HG03565 (cell line): Measurements from ENCODE around the gene PAIP2.
"Not testable (repeated sequence)": the region's sequence is repeated elsewhere in the genome, so short reads cannot be mapped to it uniquely, and the experiment has no call there.

Experiments
- ATAC-seq: cut with Tn5 transposase; IDR thresholded peaks from one replicate; pipeline ENCODE4 v1.9.1; 2021; ENCODE audit warnings: mild to moderate bottlenecking, moderate library complexity; ENCODE audit not compliant: unreplicated experiment

Gene PAIP2

DNA sequence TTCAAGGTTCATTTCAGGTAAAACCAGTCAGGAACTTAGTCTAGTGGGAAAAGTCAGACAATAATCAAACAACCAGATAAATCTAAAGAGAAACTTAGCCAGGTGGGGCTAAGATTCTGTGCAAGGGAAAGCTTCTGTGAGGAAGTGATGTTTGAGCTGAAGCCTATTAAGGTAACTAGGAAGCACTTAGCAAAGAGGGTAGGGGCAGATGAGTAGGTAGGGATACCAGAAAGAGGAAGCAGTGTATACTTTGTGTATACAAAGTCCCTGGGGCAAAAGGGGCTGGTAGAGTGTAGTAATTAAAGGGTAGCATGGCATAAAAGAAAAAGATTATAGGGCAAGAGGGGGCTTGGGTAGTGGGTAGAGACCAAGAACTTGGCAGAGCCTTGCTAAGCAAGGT lies 65.9 kb downstream of the PAIP2 start:
- ATAC-seq = no peak

DNA sequence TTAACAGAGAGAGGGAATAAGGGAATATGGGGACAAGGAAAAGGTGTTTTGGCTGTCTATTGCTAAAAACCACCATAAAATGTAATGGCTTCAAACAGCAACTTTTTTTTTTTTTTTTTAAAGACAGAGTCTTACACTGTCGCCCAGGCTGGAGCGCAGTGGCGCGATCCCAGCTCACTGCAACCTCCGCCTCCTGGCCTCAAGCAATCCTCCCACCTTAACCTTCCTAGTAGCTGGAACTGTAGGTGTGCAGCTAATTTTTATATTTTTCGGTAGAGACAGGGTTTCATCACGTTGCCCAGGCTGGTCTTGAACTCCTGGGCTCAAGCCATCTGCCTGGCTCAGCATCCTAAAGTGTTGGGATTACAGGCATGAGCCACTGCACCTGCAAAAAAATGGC lies 66.5 kb downstream of the PAIP2 start:
- ATAC-seq = no peak

DNA sequence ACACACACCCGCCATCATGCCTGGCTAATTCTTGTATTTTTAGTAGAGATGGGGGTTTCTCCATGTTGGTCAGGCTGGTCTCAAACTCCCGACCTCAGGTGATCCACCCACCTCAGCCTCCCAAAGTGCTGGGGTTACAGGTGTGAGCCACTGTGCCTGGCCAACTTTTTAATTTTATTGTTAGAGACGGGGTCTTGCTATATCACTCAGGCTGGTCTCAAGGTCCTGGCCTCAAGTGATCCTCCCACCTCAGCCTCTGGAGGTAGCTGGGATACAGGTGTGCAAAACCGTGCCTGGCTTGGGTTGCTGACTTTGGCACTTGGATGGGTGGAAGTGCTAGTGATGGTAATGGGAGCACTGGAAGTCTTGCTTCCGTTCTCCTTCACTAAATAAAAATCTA lies 67.5 kb downstream of the PAIP2 start:
- not testable (repeated sequence) for ATAC-seq

DNA sequence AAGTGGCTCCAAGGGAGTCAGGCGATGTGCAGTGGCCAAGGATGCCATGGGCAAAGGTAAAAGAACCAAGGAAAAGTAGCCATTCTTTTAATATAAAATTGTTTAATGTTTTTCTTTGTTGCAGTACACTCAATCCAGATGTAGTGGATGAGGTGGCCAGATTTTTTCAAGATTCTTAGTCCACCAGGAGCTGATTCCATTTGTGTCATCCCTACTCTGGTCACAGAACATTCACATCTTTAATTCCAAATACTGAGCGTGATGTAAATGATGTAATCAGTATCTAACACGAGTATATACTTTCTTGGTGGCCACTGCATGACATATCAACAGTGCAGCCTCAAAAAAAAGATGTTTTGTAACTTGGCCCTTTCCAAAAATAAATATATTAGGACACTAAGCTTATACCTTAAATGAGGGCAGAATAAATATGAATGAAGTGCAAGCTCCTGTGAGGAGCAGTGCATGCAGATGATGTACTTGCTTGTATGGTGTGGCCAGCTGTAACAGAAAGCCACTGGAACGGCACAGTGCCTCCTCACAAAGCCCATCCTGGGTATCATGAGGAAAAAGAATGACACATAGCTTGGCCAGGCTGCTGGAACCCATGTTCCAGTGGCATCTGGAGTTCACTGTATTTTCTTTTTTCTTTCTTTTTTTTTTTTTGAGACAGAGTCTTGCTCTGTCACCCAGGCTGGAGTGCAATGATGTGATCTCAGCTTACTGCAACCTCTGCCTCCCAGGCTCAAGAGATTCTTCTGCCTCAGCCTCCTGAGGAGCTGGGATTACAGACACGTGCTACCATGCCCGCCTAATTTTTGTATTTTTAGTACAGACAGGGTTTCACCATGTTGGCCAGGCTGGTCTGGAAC lies 68.7 kb downstream of the PAIP2 start:
- no peak for ATAC-seq

DNA sequence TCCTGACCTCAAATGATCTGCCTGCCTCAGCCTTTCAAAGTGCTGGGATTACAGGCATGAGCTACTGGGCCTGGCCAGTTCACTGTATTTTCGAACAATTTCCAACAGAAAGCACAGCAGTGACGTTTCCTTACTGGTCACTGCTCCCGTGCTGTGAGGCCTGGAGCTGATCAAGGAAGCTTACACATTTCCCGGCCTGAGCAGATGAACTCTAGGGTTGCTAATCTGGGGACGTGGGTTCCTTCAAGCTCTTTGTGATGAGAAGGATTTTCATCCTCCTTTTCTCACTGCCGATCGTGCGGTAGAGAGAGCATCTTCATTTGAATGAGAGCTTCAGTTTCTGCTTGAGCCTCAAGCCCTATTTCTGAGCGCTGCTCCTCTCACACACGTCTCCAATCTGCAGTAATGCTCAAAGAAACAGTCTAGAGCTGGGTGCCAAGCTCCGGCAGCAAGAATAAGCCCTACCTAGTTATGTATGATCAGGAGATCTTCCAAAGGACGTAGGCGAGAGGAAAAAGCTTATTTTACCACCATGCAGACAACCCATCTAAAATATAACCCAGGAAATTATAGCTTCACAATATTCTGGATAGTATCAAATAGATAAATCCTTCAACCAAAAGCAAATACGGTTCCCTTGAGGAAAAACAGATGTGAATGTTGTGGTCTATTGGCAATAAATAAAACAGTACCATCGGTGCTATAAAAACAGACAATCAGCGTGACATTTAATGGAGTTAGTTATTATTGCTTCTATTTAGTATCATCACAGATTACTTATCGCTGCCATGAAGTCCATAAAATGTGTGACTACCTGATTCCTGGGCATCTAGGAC lies 69.6 kb downstream of the PAIP2 start:
- ATAC-seq = no peak

DNA sequence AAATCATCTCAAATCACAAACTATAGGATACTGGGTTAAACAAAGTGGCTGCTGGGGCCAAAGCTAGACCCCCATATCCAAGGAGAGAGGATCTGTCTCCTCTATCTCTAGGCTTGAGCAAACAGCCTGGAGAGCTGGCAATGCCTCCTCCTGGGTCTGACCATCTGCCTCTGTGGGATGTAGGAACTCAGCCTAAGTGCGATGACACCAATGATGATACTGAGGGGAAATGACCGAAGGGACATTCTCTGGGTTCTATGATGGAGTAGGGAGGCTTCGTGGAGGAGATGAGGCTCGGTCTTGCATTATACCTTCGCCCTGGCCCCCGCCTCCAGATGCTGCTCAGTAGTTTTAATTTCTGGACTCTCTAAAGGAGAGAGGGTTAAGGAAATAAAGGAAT lies 71.5 kb downstream of the PAIP2 start:
- no peak for ATAC-seq

DNA sequence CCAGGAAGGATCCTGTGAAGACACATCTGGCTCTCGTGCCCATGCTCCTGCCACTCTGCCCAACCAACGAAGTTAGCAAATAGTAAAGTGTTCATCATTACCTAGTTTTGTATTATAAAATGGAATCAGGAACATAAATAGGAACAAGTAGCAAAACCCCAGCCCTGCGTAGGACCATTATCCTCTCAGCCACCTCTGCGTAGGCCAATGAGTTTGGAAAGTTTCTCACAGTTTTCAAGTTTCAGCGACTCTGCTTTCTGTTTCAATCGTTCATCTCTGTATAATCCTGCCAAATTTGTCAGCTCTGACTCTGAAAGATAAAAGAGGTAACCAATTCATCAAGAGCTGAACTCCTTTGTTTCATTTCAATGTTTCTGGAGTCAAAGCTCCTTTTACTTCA lies 72.3 kb downstream of the PAIP2 start:
- ATAC-seq = no peak

DNA sequence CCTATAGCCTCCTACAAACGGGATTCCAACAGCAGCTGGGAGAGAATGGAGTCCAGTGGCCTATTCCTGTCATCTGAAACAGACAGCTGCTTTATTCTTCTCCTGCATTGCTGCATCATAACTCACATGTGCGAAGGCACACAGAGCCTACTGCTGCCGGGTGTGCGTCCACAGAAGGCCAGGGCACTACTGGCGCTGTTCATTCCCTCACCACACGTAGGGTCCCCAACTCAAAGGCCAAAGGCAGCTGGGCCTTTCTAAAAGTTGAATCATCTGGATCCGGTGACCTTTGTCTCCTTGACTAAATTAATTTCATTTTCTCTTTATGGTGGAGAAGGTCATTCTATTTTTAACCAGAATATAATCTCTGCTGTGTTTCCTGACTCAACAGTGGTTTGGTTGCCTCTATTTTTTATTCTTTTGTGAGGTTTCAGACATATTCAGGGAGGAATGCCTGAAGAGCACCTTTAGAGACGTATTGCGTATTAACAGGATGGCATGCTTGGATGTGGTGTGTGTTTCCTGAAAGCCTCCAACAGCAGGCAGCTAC lies 73.0 kb downstream of the PAIP2 start:
- ATAC-seq = no peak

DNA sequence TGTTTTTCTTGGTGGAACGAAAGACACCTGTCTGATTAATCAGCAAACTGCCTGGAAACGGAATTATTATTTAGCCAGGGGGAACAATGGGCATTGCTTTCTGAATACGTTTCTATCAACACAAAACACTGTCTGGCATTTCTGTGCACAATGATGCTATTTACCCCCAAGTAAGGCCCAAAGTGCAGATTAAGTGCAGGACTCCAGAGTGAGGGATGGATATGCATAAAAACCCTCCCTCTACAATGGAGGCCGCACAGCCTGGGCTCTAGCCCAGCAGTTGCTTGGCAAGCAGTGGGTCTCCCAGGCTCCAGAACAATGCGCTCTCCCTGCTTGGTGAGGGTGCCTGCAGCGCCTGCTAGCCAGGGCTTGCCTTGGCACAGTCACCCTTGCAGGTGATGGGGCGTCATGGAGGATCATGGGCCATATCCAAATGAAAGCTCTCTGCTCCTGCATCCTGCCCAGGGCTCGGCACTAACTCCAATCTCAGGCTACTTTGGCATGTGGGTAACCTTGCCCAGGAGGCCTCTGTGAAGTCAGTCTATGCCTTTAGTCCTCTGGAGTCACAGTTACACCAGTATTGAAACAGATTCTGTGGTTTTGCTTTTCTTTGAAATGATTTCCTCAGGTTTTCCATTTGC lies 73.7 kb downstream of the PAIP2 start:
- ATAC-seq = no peak

DNA sequence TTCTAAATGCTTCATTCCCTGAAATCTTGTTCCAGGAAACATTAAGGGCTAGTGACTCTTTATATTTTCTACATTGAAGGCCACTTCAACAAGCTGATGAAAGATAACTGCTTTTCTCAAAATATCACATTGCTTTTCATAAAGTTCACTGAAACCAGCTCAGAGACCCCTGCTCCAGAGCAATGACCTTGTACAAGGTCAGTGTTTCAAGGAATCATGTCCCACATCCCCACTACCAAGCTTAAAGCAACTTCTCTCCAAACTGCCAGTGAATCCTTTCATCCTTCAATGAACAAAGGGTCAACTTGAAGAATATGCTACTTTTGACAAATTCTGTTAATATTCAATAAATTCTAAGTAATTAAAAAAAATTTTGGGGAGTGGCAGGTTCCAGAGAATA lies 74.2 kb downstream of the PAIP2 start:
- ATAC-seq = no peak

DNA sequence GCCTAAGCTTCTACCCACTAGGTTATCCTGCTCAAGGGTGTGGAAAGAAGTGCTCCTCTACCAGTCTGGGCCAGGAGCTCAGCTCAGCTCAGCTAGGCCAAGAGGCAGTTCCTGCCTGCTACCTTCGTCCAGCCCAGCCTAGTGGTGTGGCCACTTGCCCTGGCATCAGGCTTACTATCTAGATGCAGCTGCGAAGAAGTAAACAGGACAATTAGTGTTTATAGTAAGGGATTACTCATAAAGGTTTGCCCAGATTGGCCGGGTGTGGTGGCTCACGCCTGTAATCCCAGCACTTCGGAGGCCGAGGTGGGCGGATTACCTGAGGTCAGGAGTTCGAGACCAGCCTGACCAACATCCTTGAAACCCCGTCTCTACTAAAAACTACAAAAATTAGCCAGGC lies 75.0 kb downstream of the PAIP2 start:
- ATAC-seq = no peak

DNA sequence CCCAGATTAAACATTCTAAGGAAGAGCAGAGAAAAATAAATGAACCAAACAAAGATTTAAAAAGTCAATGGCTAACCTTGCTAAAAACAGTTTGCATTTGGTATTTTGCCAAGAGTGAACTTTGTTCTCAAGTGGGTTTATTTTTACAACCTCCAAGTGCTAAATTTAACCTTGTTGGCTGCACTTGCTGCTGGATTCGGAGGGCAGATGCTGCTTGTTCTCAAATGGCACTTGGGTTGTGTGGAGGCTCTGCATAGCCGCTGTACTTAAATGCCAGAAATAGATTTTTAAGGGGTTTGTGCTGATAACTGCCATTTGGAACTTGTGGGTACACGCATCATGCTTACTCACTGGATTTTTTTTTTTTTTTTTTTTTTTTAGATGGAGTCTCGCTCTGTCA lies 75.6 kb downstream of the PAIP2 start:
- no peak for ATAC-seq

DNA sequence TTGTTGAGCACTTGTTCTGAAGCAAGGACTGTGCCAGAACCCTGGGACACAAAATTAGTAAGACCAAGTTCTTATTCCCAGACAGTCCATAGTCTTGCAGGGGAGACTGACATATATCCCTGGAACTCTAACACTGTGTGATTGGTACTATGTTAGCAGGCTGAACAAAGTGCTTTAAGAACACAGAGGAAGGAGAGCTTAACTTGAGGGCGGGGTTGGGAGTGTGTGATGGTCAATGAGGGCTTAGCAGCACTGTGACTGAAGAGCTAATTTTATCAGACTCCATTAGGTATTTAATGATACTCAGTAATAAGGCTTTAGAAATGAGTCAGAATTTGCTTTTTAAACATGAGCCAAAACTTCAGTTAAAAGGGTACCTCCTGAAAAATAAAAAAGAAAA lies 77.1 kb downstream of the PAIP2 start:
- ATAC-seq = no peak
